HG03342 (cell line): ENCODE measurements around the gene ATP6V1C2.
"Not testable (repeated sequence)": the region's sequence is repeated elsewhere in the genome, so short reads cannot be mapped to it uniquely, and the experiment has no call there.

Source experiments
- ATAC-seq: cut with Tn5 transposase; IDR thresholded peaks from one replicate; pipeline ENCODE4 v1.9.1; 2021; ENCODE audit warnings: mild to moderate bottlenecking, moderate library complexity; ENCODE audit not compliant: unreplicated experiment

ATP6V1C2 gene

DNA sequence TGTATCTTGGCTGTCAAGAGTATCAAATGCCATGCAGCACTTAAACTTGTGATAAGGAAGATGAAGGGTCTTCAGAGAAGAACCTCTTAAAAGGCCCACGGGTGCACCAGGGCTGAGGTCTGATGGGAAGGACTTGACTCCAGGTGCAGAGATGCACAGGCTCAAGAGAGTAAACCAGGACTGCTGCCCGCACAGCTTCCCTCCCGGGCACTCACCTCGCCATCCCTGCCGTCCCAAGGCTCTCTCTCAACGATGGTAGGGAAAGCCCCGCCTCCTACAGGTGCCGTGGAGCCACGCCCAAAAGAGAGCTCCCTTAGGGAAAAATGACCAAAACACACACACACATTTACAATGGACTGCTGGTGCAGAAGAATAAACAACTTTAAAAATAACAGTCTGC is 63.3 kb downstream of the ATP6V1C2 start:
- no peak for ATAC-seq

DNA sequence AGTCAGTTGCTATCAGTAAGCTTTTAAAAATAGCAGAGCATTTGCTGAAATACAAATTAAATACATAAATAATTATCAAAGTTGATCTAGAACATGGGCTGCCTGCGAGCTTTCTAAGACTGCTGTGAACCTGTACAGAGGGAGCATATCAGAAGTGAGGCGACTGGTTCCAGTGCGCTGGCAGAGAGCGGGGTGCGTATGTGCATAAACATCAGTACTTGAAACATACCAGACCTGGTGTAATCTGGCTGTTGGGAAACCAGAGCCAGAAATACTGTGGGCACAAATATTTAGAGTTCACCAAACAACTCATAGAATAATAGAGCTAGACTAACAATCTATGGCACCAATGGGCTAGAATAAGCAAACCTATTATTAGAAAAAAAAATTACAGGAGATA is 63.8 kb downstream of the ATP6V1C2 start:
- no peak for ATAC-seq

DNA sequence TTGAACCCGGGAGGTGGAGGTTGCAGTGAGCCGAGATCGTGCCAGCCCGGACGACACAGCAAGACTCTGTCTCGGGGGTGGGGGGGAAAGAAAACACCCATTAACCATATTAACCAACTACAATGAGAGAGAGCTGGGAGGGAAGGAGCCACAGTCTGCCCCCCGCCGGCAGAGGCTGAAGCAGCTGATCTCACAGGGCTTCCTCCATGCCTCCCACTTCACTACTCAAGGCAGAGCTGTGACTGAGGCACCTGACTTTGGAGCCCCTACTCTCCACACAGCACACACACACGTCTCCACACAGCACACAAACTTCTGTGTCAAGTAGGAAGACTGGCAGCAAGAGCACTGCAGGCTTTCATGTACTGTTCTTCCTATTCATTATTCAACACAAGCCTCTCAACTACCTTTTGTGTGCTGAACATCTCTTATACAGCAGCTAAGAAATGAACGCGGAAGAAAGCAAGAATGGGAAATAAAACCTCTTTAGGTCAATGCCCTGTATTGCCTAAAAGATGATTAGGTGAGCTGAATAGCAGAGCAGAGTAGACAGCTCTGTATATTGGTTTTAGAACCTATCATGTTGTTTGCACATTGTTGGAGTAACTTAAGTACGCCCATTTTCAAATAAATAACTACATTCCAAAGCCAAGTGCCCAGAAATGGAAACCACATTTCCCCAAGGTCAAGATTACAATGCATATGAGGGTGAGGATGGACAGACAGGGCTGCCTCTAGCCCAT is 65.0 kb downstream of the ATP6V1C2 start:
- ATAC-seq = no peak

DNA sequence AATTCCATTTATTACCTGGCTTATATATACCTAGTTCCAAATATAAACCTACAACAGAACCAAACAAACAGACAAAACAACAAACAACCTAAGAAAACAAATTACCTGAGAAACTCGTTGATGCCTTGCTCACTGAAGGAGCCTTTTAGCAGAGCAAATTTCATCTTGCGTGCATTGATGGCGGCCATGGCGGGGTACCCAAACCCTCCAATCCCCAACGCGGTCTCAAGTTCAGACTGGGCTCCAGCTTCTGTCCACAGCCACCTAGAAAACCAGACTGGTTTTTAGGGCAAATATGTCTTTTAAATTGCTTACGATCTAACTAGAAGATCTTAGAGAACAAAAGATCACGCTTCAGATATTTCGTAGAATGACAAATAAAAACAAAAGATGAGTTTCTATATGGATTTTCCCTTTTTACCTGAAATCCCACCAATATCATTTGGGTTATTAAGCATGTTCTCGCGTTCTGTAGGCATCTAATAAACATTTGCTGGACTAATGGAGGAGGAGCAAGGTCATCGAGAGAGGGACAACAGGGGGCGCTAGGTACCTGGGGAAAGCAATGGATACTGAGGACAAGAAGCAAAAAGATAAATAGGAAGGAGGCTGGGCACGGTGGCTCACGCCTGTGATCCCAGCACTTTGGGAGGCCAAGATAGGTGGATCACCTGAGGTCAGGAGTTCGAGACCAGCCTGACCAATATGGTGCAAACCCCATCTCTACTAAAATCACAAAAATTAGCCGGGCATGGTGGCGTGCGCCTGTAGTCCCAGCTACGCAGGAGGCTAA is 65.9 kb downstream of the ATP6V1C2 start:
- ATAC-seq = no peak

DNA sequence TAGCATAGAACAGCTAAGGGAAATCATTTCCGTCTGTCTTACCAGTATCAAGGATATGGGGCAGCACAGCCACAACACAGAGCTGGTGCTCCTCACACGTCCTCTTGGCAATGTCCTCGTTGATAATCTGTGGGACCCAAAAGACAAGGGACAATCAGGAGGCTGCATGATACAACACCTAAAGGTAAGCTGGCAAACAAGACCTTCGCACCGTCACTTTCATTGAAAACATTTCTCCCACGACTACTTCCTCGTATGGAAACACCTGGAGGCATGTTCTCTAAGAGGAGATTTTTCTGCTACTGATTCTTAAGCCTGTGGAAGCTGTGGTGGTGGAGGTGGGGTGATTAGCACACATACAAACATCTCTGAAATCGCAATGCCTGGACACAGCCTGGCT is 67.4 kb downstream of the ATP6V1C2 start:
- ATAC-seq = no peak

DNA sequence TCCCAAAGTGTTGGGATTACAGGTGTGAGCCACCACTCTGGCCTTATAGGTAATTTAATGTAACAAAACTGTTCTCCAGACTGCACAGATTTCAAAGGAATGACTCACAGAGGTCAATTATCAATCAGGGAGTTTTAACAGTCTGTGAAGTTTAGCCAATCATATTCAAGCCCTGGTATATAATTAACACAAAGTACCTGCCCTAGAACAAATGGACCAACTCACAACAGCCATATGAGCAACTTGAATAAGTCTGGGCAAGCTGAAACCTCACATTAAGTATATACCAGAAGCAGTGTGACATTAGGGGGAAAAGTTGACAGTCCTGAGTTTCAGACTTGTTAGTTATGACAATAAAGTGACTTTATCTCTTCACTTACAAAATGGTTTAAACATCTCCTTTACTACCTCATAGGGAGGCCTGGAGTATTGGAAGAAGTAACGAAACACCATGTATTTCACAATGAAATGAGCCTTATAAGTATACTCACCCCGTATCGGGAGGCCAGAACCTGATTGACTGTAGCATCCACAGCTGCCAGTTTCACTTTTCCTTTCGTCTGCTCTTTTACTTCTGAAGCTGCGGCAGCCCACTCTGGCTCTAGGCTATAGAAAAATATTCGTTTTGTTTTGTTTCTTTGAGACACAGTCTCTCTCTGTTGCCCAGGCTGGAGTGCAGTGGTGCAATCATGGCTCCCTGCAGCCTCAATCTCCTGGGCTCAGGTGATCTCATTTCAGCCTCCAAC is 69.0 kb downstream of the ATP6V1C2 start:
- peak; percentile 79 for ATAC-seq

DNA sequence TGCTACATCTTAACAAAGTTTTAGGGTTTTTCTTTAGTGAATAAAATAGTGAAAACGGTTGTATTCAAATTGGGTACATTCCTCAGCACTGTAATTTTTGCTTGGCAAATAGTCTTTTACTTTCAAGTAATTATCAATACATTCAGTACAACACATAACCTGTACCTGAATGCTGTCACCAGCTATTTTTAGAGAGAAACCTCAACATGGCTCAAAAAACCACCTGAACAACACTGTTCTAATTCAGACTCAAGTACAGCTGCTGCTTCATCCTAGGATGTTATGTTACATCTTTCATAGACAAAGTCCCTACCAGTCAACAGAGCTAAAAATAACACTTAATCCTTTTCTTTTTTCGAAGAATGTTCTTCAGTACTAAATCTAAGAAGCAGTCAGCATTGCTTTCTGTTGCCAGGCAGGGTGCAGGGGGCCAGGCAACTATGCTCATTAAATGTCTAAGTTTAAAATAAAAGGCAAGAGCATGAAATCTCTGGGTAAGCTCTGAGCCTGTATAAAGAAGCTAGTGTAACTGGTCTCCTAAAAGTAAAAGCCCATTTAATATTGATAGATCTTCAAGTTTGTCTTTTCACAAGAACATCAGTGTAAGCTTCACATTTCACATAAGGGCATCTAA is 70.7 kb downstream of the ATP6V1C2 start:
- ATAC-seq = peak; percentile 52

DNA sequence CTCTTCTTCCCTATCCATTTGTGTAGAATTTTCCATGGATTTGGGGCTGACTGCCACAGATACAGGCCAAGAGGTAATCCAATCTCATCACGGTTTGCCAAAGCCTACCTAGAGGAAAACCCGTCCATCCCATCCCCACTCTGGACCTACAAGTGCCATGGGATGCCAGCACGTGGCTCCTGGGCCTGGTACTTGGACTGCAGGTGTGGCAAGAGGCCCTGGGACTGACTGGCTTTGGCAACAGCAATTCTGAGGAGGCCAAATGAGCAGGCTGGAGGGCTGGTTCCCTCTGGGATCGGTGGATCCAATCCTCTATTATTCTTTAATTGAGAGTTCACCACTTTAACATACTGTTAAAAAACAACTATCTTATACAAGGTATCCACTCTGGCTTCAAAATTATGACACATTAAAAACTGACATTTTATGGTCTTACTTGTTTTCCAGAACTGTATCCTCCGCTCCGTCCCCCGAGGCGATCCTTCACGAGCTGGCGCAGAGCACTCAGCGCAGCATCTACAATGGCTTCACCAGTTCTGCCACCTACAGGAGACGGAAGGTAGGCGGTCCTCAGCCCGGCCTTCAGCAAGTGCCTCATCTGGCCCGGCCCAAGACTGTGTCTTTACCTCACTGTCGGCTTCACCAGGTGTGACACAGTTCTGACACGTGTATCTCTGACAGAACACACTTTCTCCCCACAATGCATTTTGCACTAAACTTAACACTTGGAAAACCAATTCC is 71.4 kb downstream of the ATP6V1C2 start:
- ATAC-seq = no peak

- ATAC-seq = no peak
Measured at GRCh38 chr2:10793816-10794215, 72.4 kb downstream of the ATP6V1C2 start.

DNA sequence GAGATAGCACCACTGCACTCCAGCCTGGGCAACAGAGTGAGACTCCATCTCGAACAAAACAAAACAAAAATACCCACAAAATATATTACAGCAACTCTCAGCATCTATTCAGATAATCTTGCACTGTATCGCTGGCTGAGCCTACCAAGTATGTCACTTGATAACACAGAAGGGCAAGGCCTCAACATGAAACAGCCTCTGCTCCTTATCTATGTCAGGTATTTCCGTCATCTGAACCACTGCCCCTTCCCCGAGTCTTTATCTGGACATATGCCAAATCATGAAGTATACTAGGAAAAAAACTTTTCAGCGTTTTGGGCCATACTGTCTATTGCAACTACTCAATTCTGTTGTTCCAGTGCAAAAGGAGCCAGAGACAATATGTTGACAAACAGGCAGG is 73.4 kb downstream of the ATP6V1C2 start:
- ATAC-seq = no peak

DNA sequence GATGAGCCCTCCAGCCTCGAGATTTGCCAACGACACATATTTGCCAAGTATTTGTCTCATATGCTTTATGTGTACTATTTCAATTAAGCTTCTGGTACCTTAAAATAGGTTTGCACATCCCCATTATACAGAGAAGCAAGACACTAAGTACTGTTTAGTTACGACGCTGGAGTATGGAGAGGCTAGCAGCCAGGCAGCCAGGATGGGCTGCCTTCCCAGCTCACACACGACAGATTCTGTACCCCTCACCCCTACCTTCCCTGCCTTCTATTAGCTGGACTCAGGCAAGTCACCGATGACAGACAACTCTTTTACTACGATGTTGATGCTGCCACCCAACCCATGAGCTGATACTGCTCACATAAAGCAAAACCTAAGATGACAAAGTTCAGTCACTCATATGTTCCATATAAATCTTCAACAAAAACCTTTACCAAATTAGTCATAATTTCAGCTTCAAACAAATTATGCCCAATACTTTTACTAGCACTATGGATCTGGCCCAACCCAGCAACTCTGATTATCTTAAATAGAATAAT is 74.1 kb downstream of the ATP6V1C2 start:
- ATAC-seq = no peak

DNA sequence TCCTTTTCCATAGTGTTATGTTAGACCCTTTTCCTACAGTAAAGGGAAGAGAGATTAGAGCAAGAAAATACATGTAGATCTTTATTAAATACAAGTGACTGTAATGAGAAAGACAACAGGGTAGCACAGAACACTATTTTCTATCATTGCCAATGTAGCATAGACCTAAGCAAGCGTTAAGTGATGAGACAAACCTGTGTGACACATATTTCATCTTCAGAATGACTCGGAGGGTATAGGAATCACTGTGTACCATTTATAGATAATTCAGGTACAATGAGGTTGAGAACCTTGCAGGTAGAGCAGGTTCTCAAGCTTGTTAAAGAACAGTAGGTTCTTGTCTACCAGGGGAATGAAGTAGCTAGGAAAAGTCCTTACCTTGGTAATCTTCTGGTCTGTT is 75.3 kb downstream of the ATP6V1C2 start:
- ATAC-seq = no peak

GRCh38 chr2:10798783-10799182 is 77.4 kb downstream of the ATP6V1C2 start:
- no peak for ATAC-seq

DNA sequence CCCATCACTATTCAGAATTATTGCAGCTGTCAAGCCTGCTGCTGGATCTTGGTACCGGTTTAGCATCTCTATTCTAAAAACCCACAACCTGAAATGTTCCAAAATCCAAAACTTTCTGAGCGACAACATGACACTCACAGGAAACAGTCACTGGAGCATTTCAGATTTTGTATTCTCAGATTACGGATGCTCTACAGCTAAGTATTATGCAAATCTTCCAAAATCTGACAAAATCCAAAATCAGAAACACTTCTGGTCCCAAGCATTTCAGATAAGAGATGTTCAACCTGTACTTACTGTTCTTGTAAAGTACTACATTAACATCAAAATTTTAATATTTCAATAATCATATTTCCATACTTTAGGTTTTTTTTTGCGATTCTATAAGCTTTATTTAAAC is 78.7 kb downstream of the ATP6V1C2 start:
- ATAC-seq = no peak

DNA sequence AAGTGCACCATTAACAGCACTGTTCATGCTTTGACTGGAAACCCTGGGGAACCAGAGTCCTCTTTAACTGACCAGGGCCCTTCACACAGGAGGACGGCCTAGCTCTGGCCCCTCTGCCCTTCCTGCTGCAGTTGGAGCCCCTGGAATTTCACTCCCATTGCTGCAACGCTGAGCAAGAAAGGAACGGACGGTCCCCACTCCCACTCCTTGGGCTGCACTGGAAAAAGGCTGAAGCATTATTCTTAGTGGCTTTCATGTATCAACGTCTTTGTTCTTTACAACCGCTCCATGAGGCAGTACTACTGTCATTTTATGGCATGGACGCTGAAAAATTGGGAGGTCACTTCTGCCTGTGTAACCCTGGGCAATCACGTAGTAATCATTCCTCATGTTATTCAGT is 81.2 kb downstream of the ATP6V1C2 start:
- ATAC-seq = no peak

- not testable (repeated sequence) for ATAC-seq
Measured at GRCh38 chr2:10805990-10806389, 84.6 kb downstream of the ATP6V1C2 start.

DNA sequence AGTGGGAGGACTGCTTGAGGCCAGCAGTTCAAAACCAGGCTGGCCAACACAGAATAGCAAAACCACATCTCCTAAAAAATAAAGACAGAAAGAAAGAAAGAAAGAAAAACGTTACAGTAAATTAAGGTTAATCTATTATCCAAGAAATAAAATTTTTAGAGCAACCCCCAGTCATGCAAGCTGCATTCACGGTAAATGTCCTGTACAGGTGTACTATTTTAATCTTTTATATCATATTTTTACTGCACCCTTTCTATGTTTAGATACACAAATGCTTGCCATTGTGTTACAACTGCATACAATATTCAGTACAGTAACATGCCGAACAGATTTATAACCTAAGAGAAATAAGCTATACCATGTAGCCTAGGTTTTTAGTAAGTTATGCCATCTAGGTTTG is 85.1 kb downstream of the ATP6V1C2 start:
- ATAC-seq = no peak

DNA sequence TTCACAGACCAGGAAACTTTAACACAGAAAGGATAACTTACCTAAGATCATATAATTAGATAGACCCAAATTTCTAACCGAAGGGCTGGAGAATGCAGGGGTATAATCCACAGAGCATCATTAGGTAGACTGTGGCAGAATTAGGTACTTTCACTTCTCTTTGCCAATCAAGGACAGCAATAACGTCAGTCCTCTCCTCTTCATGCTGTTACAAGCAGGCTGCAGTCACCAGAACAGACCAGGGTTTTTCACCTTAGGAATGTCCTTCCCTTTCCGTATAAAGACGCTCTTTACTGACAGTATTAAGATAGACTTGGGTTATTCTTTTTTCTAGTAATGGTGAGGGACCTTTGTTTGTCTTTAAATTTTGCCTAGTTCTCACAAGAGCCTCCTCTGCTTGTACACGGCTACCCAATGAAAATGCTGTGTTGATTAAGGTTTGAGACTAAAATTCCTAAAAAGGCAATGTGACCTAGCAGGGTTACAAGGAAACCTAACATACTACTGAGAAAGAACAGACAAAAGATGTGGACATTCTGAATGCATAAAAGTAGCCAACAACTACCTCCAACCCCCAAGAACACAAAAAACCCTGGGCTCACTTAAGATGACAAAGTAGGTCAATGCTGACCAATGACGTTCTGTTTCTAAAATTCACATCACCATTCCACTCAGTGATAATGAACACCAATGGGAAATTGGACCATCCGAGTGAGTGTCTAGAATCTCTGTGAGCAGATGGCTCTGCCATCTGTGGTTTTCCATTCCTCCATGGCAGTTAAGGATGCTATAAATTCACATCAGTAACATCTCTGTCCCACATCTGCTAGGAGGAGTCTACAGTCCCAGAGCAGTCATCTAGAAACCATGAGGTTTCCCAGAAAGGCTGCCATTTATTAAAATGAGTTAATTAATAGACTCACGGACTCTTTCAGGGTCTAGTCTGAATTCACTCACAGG is 89.1 kb downstream of the ATP6V1C2 start:
- peak; percentile 27 for ATAC-seq

DNA sequence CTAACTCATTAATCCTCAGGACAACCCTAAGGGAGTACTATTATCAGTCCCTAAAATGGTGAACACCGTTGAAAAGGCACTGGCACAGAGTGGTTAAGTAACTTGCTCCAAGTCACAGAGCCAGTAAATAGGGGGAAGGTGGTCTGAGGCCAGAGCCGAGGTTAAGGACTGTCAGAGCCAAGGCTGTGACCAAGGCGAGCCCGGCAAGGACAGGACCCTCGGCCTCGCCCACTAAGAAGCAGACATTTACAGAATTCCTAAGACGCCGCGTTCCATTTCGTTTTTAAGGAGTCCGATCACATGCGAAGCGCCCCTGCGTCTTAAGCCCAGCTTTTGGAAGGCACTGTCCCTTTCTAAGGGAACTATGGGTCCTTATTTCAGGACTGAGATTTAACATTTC is 90.1 kb downstream of the ATP6V1C2 start:
- ATAC-seq = no peak
